WTC11 (cell line): ENCODE measurements around the gene ECHS1. TPM values are rescaled to one million over a fixed set of nuclear protein-coding genes. Genes with fewer than 3 reads are reported as not detected.

Source experiments
- ATAC-seq: fragments of 200-7000 bp; cut with Tn5 transposase; 2 replicates; pipeline ENCODE4 v1.10.0; 2021; ENCODE audit warnings: mild to moderate bottlenecking, moderate library complexity
- CTCF ChIA-PET: fragments of 300-600 bp; sonication (Branson Sonifier 250); formaldehyde crosslinking; loops from one replicate; lab custom pipeline; 2021; ENCODE audit warnings: antibody characterized with exemption; lab: Charles Lee
- POLR2A ChIA-PET: fragments of 350-600 bp; sonication (Branson Sonifier 250); formaldehyde crosslinking; loops from one replicate; lab custom pipeline; 2021; ENCODE audit warnings: antibody characterized with exemption; lab: Charles Lee
- DNase-seq: peaks from one replicate; pipeline ENCODE4 v3.0.0; 2021; ENCODE audit warnings: low spot score
- H3K27ac Mint-ChIP-seq: 2 replicates; pipeline ENCODE4 v1.8.0; 2021; ENCODE audit warnings: mixed read lengths
- H3K27me3 Mint-ChIP-seq: 2 replicates; pipeline ENCODE4 v1.8.0; 2021; ENCODE audit warnings: low read depth, mild to moderate bottlenecking, moderate library complexity, mixed read lengths
- H3K36me3 Mint-ChIP-seq: 2 replicates; pipeline ENCODE4 v1.8.0; 2021; ENCODE audit warnings: mixed read lengths
- H3K4me1 Mint-ChIP-seq: 2 replicates; pipeline ENCODE4 v1.8.0; 2022; ENCODE audit warnings: mixed read lengths
- H3K4me3 Mint-ChIP-seq: 2 replicates; pipeline ENCODE4 v1.8.0; 2021; ENCODE audit warnings: mild to moderate bottlenecking, moderate library complexity, mixed read lengths
- H3K9me3 Mint-ChIP-seq: 2 replicates; pipeline ENCODE4 v1.8.0; 2021; ENCODE audit warnings: mixed read lengths
- ATF1 ChIP-seq: sonication (generic); formaldehyde crosslinking; IDR thresholded peaks from 2 replicates; pipeline ENCODE4 v1.8.1; 2023; ENCODE audit warnings: mild to moderate bottlenecking, moderate library complexity, missing genetic modification reagents
- CBFB ChIP-seq: sonication (generic); formaldehyde crosslinking; IDR thresholded peaks from 2 replicates; pipeline ENCODE4 v1.8.1; 2022; ENCODE audit warnings: mild to moderate bottlenecking, low read depth, missing genetic modification reagents
- CTCF ChIP-seq: fragments of 200-600 bp; IDR thresholded peaks from 2 replicates; pipeline ENCODE4 v1.8.0; 2022; ENCODE audit warnings: antibody characterized with exemption
- ERG ChIP-seq: fragments of 250-450 bp; sonication (Bioruptor Pico); IDR thresholded peaks from 2 replicates; pipeline ENCODE4 v1.8.0; 2021; ENCODE audit warnings: mild to moderate bottlenecking
- FOXJ3 ChIP-seq: sonication (generic); formaldehyde crosslinking; IDR thresholded peaks from 2 replicates; pipeline ENCODE4 v1.9.0; 2021; ENCODE audit warnings: missing genetic modification reagents, mild to moderate bottlenecking, borderline replicate concordance
- FOXK1 ChIP-seq: sonication (generic); formaldehyde crosslinking; IDR thresholded peaks from 2 replicates; pipeline ENCODE4 v1.8.0; 2022; ENCODE audit warnings: mild to moderate bottlenecking, moderate library complexity, missing genetic modification reagents
- GABPB1 ChIP-seq: sonication (generic); formaldehyde crosslinking; IDR thresholded peaks from 2 replicates; pipeline ENCODE4 v1.8.1; 2023; ENCODE audit warnings: mild to moderate bottlenecking, missing genetic modification reagents
- JAZF1 ChIP-seq: fragments of 250-450 bp; sonication (Bioruptor Pico); IDR thresholded peaks from 2 replicates; pipeline ENCODE4 v1.9.0; 2021; ENCODE audit warnings: moderate library complexity, mild to moderate bottlenecking, inconsistent platforms
- KAT7 ChIP-seq: sonication (generic); formaldehyde crosslinking; IDR thresholded peaks from 2 replicates; pipeline ENCODE4 v1.8.1; 2023; ENCODE audit warnings: missing genetic modification reagents, mild to moderate bottlenecking, borderline replicate concordance
- MLX ChIP-seq: sonication (generic); formaldehyde crosslinking; IDR thresholded peaks from 2 replicates; pipeline ENCODE4 v1.8.1; 2023; ENCODE audit warnings: mild to moderate bottlenecking, missing genetic modification reagents, moderate library complexity
- NR3C1 ChIP-seq: sonication (generic); formaldehyde crosslinking; conservative IDR thresholded peaks from 2 replicates; pipeline ENCODE4 v1.8.1; 2023; ENCODE audit warnings: low read depth, mild to moderate bottlenecking, missing genetic modification reagents
- PREB ChIP-seq: sonication (generic); formaldehyde crosslinking; IDR thresholded peaks from 2 replicates; pipeline ENCODE4 v1.8.1; 2022; ENCODE audit warnings: mild to moderate bottlenecking, missing genetic modification reagents, moderate library complexity, borderline replicate concordance
- SMAD3 ChIP-seq: sonication (generic); formaldehyde crosslinking; IDR thresholded peaks from 2 replicates; pipeline ENCODE4 v1.8.0; 2022; ENCODE audit warnings: missing genetic modification reagents, mild to moderate bottlenecking, borderline replicate concordance
- SOX15 ChIP-seq: fragments of 250-450 bp; sonication (Bioruptor Pico); IDR thresholded peaks from 2 replicates; pipeline ENCODE4 v1.9.0; 2021; ENCODE audit warnings: mild to moderate bottlenecking
- ZMAT4 ChIP-seq: fragments of 250-450 bp; sonication (Bioruptor Pico); IDR thresholded peaks from 2 replicates; pipeline ENCODE4 v1.9.0; 2021; ENCODE audit warnings: mild to moderate bottlenecking
- ZNF219 ChIP-seq: sonication (generic); formaldehyde crosslinking; IDR thresholded peaks from 2 replicates; pipeline ENCODE4 v1.8.0; 2023; ENCODE audit warnings: missing genetic modification reagents, mild to moderate bottlenecking, borderline replicate concordance
- ZNF317 ChIP-seq: sonication (generic); formaldehyde crosslinking; IDR thresholded peaks from 2 replicates; pipeline ENCODE4 v1.8.1; 2023; ENCODE audit warnings: low read depth, mild to moderate bottlenecking, moderate library complexity, missing genetic modification reagents, borderline replicate concordance
- ZNF396 ChIP-seq: fragments of 250-450 bp; sonication (Bioruptor Pico); IDR thresholded peaks from 2 replicates; pipeline ENCODE4 v1.8.0; 2021; ENCODE audit warnings: mild to moderate bottlenecking, moderate library complexity, borderline replicate concordance
- ZNF423 ChIP-seq: fragments of 250-450 bp; sonication (Bioruptor Pico); IDR thresholded peaks from 2 replicates; pipeline ENCODE4 v2.1.2; 2022; ENCODE audit warnings: mild to moderate bottlenecking, moderate library complexity
- ZNF671 ChIP-seq: fragments of 250-450 bp; sonication (Bioruptor Pico); IDR thresholded peaks from 2 replicates; pipeline ENCODE4 v1.8.0; 2021; ENCODE audit warnings: mild to moderate bottlenecking
- total RNA-seq: library from RNA; stranded (reverse); gene quantifications from 3 replicates; pipeline ENCODE4 v1.2.3, GENCODE V29; 2021
- TF ChIP-seq, protein P1 (sequence below): sonication (generic); formaldehyde crosslinking; IDR thresholded peaks from 2 replicates; pipeline ENCODE4 v1.8.0; 2023; ENCODE audit warnings: missing genetic modification reagents

The ECHS1 gene
- total RNA-seq, 1 experiment from 2014 or later, result 84.1 TPM

GRCh38 chr10:133390597-133391248 is 17.6 kb upstream of the ECHS1 start:
- ChIA-PET POLR2A (no interaction called here), CTCF (interaction anchor here (1.9 kb wide), 1 partner anchor 61 kb away, joined by 5 read pairs; no protein-coding TSS in a partner anchor)
- no peaks in the 10 kb centered on the region for H3K9me3 Mint-ChIP-seq
- no peak overlapping the region for H3K4me3 Mint-ChIP-seq
- no peaks in the 10 kb centered on the region; the same call in 1 of the 2 replicates for H3K27me3 Mint-ChIP-seq
- TF ChIP-seq ZNF219 (CRISPR knock-in tag) (no peak), CTCF (no peak), ZNF317 (CRISPR knock-in tag) (no peak), FOXK1 (CRISPR knock-in tag) (no peak), GABPB1 (CRISPR knock-in tag) (no peak), FOXJ3 (CRISPR knock-in tag) (no peak), ZNF423 (CRISPR knock-in tag) (no peak), NR3C1 (CRISPR knock-in tag) (no peak), ZMAT4 (no peak)
- no peak overlapping the region for H3K27ac Mint-ChIP-seq
- H3K36me3 Mint-ChIP-seq, result peaks cover 4% of the 10 kb centered on the region
- DNase-seq (no peak), ATAC-seq (no peak)
- H3K4me1 Mint-ChIP-seq, result peaks cover 11% of the 10 kb centered on the region

- DNase-seq (no peak), ATAC-seq (no peak)
- POLR2A ChIA-PET, result interaction anchor here (0.6 kb wide), 1 partner anchor 177 kb away, joined by 3 read pairs; no protein-coding TSS in a partner anchor
- CTCF ChIA-PET, result interaction anchor here (1.9 kb wide), 1 partner anchor 60 kb away, joined by 5 read pairs; no protein-coding TSS in a partner anchor
- H3K9me3 Mint-ChIP-seq, result no peaks in the 10 kb centered on the region
- H3K36me3 Mint-ChIP-seq, result no peaks in the 10 kb centered on the region
- no peak overlapping the region for H3K27ac Mint-ChIP-seq
- H3K4me3 Mint-ChIP-seq, result no peak overlapping the region
- no peak for TF ChIP-seq PREB
- TF ChIP-seq ZNF396 (CRISPR knock-in tag), result no peak
- peaks cover 3% of the 10 kb centered on the region; the same call in 1 of the 2 replicates for H3K4me1 Mint-ChIP-seq
- H3K27me3 Mint-ChIP-seq, result no peaks in the 10 kb centered on the region; the same call in 1 of the 2 replicates
Measured at GRCh38 chr10:133388973-133389818, 16.0 kb upstream of the ECHS1 start.

DNA sequence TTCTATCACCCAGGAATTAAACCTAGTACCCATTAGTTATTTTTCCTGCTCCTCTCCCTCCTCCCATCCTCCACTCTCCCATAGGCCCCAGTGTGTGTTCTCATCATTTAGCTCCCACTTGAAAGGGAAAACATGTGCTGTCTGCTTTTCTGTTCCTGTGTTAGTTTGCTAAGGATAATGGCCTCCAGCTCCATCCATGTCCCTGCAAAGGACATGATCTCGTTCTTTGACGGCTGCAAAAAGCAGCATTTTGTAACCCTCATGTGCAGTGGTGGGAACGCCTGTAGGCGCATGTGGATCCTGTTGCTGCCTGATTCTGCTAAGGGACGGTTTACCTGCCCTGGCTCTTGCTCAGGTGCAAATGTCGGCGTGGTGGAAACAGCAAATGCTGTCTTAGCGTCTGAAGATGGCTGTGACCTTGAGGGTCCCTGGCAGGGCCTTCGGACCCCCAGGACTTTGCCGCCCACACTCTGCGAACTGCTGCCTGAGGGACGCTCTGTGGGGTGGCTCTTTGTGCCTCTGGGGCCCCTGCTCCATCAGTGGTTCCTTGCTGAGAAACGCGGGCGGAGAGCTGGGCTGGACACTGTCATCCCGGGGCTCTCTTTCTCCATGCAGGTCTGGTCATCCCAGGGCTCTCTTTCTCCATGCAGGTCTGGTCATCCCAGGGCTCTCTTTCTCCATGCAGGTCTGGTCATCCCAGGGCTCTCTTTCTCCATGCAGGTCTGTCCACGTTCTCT is 15.2 kb upstream of the ECHS1 start:
- H3K27ac Mint-ChIP-seq, result no peak overlapping the region
- TF ChIP-seq ZNF317 (CRISPR knock-in tag) (no peak), JAZF1 (no peak), GABPB1 (CRISPR knock-in tag) (no peak), ATF1 (CRISPR knock-in tag) (no peak), SMAD3 (CRISPR knock-in tag) (no peak), KAT7 (no peak), ZNF423 (CRISPR knock-in tag) (no peak), SOX15 (CRISPR knock-in tag) (no peak), MLX (CRISPR knock-in tag) (no peak), ZNF671 (CRISPR knock-in tag) (no peak), CBFB (no peak), ERG (no peak)
- TF ChIP-seq, protein P1, sequence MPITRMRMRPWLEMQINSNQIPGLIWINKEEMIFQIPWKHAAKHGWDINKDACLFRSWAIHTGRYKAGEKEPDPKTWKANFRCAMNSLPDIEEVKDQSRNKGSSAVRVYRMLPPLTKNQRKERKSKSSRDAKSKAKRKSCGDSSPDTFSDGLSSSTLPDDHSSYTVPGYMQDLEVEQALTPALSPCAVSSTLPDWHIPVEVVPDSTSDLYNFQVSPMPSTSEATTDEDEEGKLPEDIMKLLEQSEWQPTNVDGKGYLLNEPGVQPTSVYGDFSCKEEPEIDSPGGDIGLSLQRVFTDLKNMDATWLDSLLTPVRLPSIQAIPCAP, result no peak

More for the DNA sequence above, 15.2 kb upstream of the ECHS1 start:
- DNase-seq (no peak), ATAC-seq (no peak)
- Mint-ChIP-seq H3K4me3 (no peak overlapping the region), H3K27me3 (no peaks in the 10 kb centered on the region; the same call in 1 of the 2 replicates), H3K4me1 (0 out of 2 replicates have a peak, but pooled peaks cover under 1% of the 10 kb centered on the region), H3K9me3 (no peaks in the 10 kb centered on the region), H3K36me3 (no peaks in the 10 kb centered on the region)
- CTCF ChIA-PET, result interaction anchor here (0.6 to 1.9 kb wide), 3 partner anchors 59 to 131 kb away, joined by 3 to 5 read pairs (median 4); no protein-coding TSS in a partner anchor
- POLR2A ChIA-PET, result interaction anchor here (0.6 kb wide), 1 partner anchor 178 kb away, joined by 3 read pairs; no protein-coding TSS in a partner anchor
